ENCODE data around the gene TNFSF12. TPM values are rescaled to one million over a fixed set of nuclear protein-coding genes. Genes with fewer than 3 reads are reported as not detected.
A peak's percentile ranks its signal among the peaks of the same experiment; 100 is the strongest.

TNFSF12 gene
- total and polyA plus RNA-seq, 2 experiments from 2014 or later: 18.7 to 21.9 TPM

DNA sequence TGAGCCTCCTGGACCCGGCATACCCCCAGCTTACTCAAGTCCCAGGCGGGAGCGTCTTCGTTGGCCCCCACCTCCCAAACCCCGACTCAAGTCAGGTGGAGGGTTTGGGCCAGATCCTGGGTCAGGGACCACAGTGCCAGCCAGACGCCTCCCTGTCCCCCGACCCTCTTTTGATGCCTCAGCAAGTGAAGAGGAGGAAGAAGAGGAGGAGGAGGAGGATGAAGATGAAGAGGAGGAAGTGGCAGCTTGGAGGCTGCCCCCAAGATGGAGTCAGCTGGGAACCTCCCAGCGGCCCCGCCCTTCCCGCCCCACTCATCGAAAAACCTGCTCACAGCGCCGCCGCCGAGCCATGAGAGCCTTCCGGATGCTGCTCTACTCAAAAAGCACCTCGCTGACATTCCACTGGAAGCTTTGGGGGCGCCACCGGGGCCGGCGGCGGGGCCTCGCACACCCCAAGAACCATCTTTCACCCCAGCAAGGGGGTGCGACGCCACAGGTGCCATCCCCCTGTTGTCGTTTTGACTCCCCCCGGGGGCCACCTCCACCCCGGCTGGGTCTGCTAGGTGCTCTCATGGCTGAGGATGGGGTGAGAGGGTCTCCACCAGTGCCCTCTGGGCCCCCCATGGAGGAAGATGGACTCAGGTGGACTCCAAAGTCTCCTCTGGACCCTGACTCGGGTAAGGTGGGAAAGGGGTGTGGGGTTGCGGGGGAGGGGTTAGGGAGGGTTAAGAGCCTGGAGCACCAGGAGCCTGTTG, 14.4 kb downstream of the TNFSF12 start:
- H2AFZ ChIP-seq: no peak overlapping the region
- no peaks in the 10 kb centered on the region for H3K27me3 ChIP-seq (replicated peaks; ENCODE audit: insufficient read depth)
- peaks cover 4% of the 10 kb centered on the region; the same call in 1 of the 2 replicates for H3K36me3 ChIP-seq (ENCODE audit: low read depth)
- peaks cover 17% of the 10 kb centered on the region for H3K4me1 ChIP-seq (ENCODE audit: insufficient read depth)
- no peaks in the 10 kb centered on the region for H3K9me3 ChIP-seq (ENCODE audit: low read depth)
- no peak overlapping the region for H3K27ac ChIP-seq
- in situ Hi-C loops (cut with MboI): no loop called here
- H3K79me2 ChIP-seq (ENCODE audit: insufficient read depth): peaks cover 64% of the 10 kb centered on the region
- TF ChIP-seq EZH2 (IDR thresholded peaks at IDR 0.05; ENCODE audit: insufficient read depth, poor library complexity, severe bottlenecking) (no peak), EZH2phosphoT487 (IDR thresholded peaks at IDR 0.05; ENCODE audit: insufficient read depth, low read depth) (no peak)
- no peaks in the 10 kb centered on the region for H3K9me2 ChIP-seq (ENCODE audit: insufficient read depth)
- peak overlapping the region; percentile 94 for H3K4me3 ChIP-seq
- peak overlapping the region; percentile 99 for H3K4me2 ChIP-seq (ENCODE audit: unreplicated experiment)
- H4K20me1 ChIP-seq (ENCODE audit: insufficient read depth): no peaks in the 10 kb centered on the region
- H3K9ac ChIP-seq: peak overlapping the region; percentile 86
- 86 to 91% methylated on average over 26 to 30 of the region's 30 CpGs for WGBS, 2 experiments (ENCODE audit: low coverage in 1 of 2, low lambda C conversion rate in 2 of 2, missing lambda C conversion rate in 2 of 2)
- H3F3A ChIP-seq (ENCODE audit: insufficient read depth): no peaks in the 10 kb centered on the region
- no peak for DNase-seq

DNA sequence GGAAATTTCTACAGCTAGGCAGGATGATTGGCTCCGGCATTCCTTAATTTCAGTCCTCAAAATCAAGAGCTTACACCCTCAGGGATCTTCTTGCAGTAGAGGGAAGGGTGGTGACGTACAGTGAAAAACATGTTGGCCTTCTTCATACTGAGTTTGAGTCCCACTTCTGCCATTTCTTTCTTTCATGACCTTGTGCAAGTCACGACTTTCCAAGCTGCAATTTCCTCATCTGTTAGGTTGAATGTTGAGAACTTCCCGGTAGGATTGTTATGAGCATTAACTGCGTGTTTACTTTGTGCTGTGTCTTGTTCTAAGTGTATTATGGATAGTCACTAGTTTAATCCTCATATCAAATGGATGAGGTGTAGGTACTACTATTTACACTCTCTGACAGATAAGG, 20.7 kb downstream of the TNFSF12 start:
- no peak for DNase-seq
- Histone ChIP-seq H3K79me2 (ENCODE audit: insufficient read depth) (peaks cover 87% of the 10 kb centered on the region), H3K4me1 (ENCODE audit: insufficient read depth) (peaks cover 1% of the 10 kb centered on the region), H3K9me2 (ENCODE audit: insufficient read depth) (no peaks in the 10 kb centered on the region), H4K20me1 (ENCODE audit: insufficient read depth) (peaks cover 7% of the 10 kb centered on the region), H3F3A (ENCODE audit: insufficient read depth) (peaks cover 18% of the 10 kb centered on the region; the same call in 1 of the 2 replicates), H3K27ac (no peak overlapping the region), H3K36me3 (ENCODE audit: low read depth) (peaks cover 10% of the 10 kb centered on the region), H3K9me3 (ENCODE audit: low read depth) (no peaks in the 10 kb centered on the region), H3K4me3 (no peak overlapping the region), H2AFZ (no peak overlapping the region), H3K9ac (no peak overlapping the region), H3K4me2 (ENCODE audit: unreplicated experiment) (no peak overlapping the region), H3K27me3 (replicated peaks; ENCODE audit: insufficient read depth) (no peaks in the 10 kb centered on the region)
- WGBS, 2 experiments (ENCODE audit: low coverage in 1 of 2, low lambda C conversion rate in 2 of 2, missing lambda C conversion rate in 2 of 2): 73 to 74% methylated on average over 5 of the region's 5 CpGs
- in situ Hi-C loops (cut with MboI): no loop called here
- TF ChIP-seq EZH2 (IDR thresholded peaks at IDR 0.05; ENCODE audit: insufficient read depth, poor library complexity, severe bottlenecking) (no peak), EZH2phosphoT487 (IDR thresholded peaks at IDR 0.05; ENCODE audit: insufficient read depth, low read depth) (no peak)

DNA sequence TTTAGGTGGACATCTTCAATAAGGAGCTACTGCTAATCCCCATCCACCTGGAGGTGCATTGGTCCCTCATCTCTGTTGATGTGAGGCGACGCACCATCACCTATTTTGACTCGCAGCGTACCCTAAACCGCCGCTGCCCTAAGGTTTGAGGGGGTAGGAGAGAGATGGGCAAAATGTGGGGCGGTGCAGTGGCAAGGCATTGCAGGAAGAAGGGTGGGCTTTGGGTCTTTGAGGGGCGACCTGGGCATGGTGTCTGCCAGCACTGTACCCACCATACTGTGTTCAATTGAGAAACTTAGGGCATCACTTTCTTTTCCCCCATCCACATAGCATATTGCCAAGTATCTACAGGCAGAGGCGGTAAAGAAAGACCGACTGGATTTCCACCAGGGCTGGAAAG, 21.5 kb downstream of the TNFSF12 start:
- Histone ChIP-seq H3K79me2 (ENCODE audit: insufficient read depth) (peaks cover 87% of the 10 kb centered on the region), H2AFZ (no peak overlapping the region), H3K36me3 (ENCODE audit: low read depth) (peaks cover 17% of the 10 kb centered on the region)

DNA sequence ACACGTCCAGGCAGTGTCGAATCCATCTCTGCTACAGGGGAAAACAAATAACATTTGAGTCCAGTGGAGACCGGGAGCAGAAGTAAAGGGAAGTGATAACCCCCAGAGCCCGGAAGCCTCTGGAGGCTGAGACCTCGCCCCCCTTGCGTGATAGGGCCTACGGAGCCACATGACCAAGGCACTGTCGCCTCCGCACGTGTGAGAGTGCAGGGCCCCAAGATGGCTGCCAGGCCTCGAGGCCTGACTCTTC, 23.4 kb downstream of the TNFSF12 start:
- TF ChIP-seq EZH2phosphoT487 (IDR thresholded peaks at IDR 0.05; ENCODE audit: insufficient read depth, low read depth): no peak
- no peak for TF ChIP-seq EZH2 (IDR thresholded peaks at IDR 0.05; ENCODE audit: insufficient read depth, poor library complexity, severe bottlenecking)
- peaks cover 29% of the 10 kb centered on the region for H4K20me1 ChIP-seq (ENCODE audit: insufficient read depth)
- peaks cover 22% of the 10 kb centered on the region for H3K4me1 ChIP-seq (ENCODE audit: insufficient read depth)
- H3K27ac ChIP-seq: peak overlapping the region; percentile 73
- H3K9me3 ChIP-seq (ENCODE audit: low read depth): no peaks in the 10 kb centered on the region
- peak overlapping the region; percentile 81 for H3K4me3 ChIP-seq
- no peaks in the 10 kb centered on the region for H3K27me3 ChIP-seq (replicated peaks; ENCODE audit: insufficient read depth)
- in situ Hi-C loops (cut with MboI): no loop called here
- peak overlapping the region; percentile 84 for H3K9ac ChIP-seq
- 0 to 3% methylated on average over 11 of the region's 11 CpGs for WGBS, 2 experiments (ENCODE audit: low coverage in 1 of 2, low lambda C conversion rate in 2 of 2, missing lambda C conversion rate in 2 of 2)
- no peak for DNase-seq
- H3K79me2 ChIP-seq (ENCODE audit: insufficient read depth): peaks cover 87% of the 10 kb centered on the region
- peak overlapping the region; percentile 75 for H3K4me2 ChIP-seq (ENCODE audit: unreplicated experiment)
- peak overlapping the region; percentile 23; the same call in 1 of the 2 replicates for H2AFZ ChIP-seq
- H3K9me2 ChIP-seq (ENCODE audit: insufficient read depth): no peaks in the 10 kb centered on the region
- peaks cover 45% of the 10 kb centered on the region for H3F3A ChIP-seq (ENCODE audit: insufficient read depth)
- peaks cover 32% of the 10 kb centered on the region for H3K36me3 ChIP-seq (ENCODE audit: low read depth)

More for the DNA sequence above, 21.5 kb downstream of the TNFSF12 start:
- Histone ChIP-seq H3K27ac (no peak overlapping the region), H3K9ac (no peak overlapping the region), H3K4me3 (no peak overlapping the region), H3F3A (ENCODE audit: insufficient read depth) (peaks cover 25% of the 10 kb centered on the region), H3K4me2 (ENCODE audit: unreplicated experiment) (no peak overlapping the region), H3K9me3 (ENCODE audit: low read depth) (no peaks in the 10 kb centered on the region), H3K27me3 (replicated peaks; ENCODE audit: insufficient read depth) (no peaks in the 10 kb centered on the region), H4K20me1 (ENCODE audit: insufficient read depth) (peaks cover 15% of the 10 kb centered on the region), H3K4me1 (ENCODE audit: insufficient read depth) (peaks cover 9% of the 10 kb centered on the region), H3K9me2 (ENCODE audit: insufficient read depth) (no peaks in the 10 kb centered on the region)
- no peak for DNase-seq
- TF ChIP-seq EZH2phosphoT487 (IDR thresholded peaks at IDR 0.05; ENCODE audit: insufficient read depth, low read depth): no peak
- no peak for TF ChIP-seq EZH2 (IDR thresholded peaks at IDR 0.05; ENCODE audit: insufficient read depth, poor library complexity, severe bottlenecking)
- 96 to 97% methylated on average over 10 of the region's 10 CpGs for WGBS, 2 experiments (ENCODE audit: low coverage in 1 of 2, low lambda C conversion rate in 2 of 2, missing lambda C conversion rate in 2 of 2)
- in situ Hi-C loops (cut with MboI): no loop called here

Measured in GM23248 (cell line).